ENCODE results near the gene FOXP2.

- TF ChIP-seq POLR2A (IDR thresholded peaks at IDR 0.05; ENCODE audit: low read depth, low read length) (no peak), CTCF (IDR thresholded peaks at IDR 0.05; ENCODE audit: extremely low read depth in 1 of 2, insufficient read depth in 1 of 2, low read depth in 1 of 2, low read length in 2 of 2) (no peak), FOS (IDR thresholded peaks at IDR 0.05; ENCODE audit: borderline replicate concordance, insufficient read depth, low read length) (no peak), EZH2 (IDR thresholded peaks at IDR 0.05; ENCODE audit: borderline replicate concordance, low read depth, low read length, severe bottlenecking) (no peak)
These were observed 45.4 kb downstream of the FOXP2 start for GRCh38 chr7:114460021-114460420.

Data from endothelial cell of umbilical vein (primary cell).